Fibroblast of the aortic adventitia (primary cell): ENCODE results near the gene COL15A1. TPM values are rescaled to one million over a fixed set of nuclear protein-coding genes. Genes with fewer than 3 reads are reported as not detected.

Source experiments
- DNase-seq: peaks from one replicate; pipeline ENCODE4 v3.0.0-alpha.2; 2010; ENCODE audit warnings: low read depth
- H3K4me3 ChIP-seq: 2 replicates; pipeline ENCODE4 v1.5.1; 2011; ENCODE audit warnings: low read depth, mild to moderate bottlenecking, control low read depth, low read length, moderate library complexity
- CTCF ChIP-seq: IDR thresholded peaks from 2 replicates; pipeline ENCODE4 v1.5.1; 2011; ENCODE audit warnings: mild to moderate bottlenecking, low read length, control low read depth, inconsistent platforms; ENCODE audit not compliant: insufficient read depth
- total RNA-seq: library from RNA; depleted of rRNA; stranded (reverse); fragments of >200 nt; gene quantifications from 2 replicates; pipeline ENCODE4 v1.2.3, GENCODE V29; 2012; ENCODE audit warnings: low replicate concordance

Gene COL15A1
- total RNA-seq: 25.1 and 25.3 TPM in 2 replicates

GRCh38 chr9:98943682-98944056 is at the start of gene COL15A1:
COL15A1 (plus strand) TSS chr9:98943907; CDS start chr9:98944062, 155 bp downstream.
- H3K4me3 ChIP-seq: peak within 1 kb of the TSS; percentile 52
- no peak for TF ChIP-seq CTCF
- DNase-seq: no peak

GRCh38 chr9:98894171-98894570 is 49.5 kb upstream of the COL15A1 start:
- H3K4me3 ChIP-seq: no peak overlapping the region
- TF ChIP-seq CTCF: no peak
- DNase-seq: no peak

GRCh38 chr9:98894761-98895160 is 48.9 kb upstream of the COL15A1 start:
- no peak for DNase-seq

GRCh38 chr9:98896632-98897031 is 47.1 kb upstream of the COL15A1 start:
- no peak overlapping the region for H3K4me3 ChIP-seq
- DNase-seq: no peak
- TF ChIP-seq CTCF: no peak

More at GRCh38 chr9:98894761-98895160, 48.9 kb upstream of the COL15A1 start:
- no peak overlapping the region for H3K4me3 ChIP-seq
- TF ChIP-seq CTCF: no peak

- DNase-seq: peak; percentile 57
- TF ChIP-seq CTCF: no peak
- no peak overlapping the region for H3K4me3 ChIP-seq
Observed at GRCh38 chr9:98897745-98898144, 46.0 kb upstream of the COL15A1 start.

GRCh38 chr9:98899408-98900056 is 44.2 kb upstream of the COL15A1 start:
- DNase-seq: peak; percentile 82
- no peak for TF ChIP-seq CTCF
- no peak overlapping the region for H3K4me3 ChIP-seq

GRCh38 chr9:98900244-98900643 is 43.5 kb upstream of the COL15A1 start:
- DNase-seq: no peak
- no peak for TF ChIP-seq CTCF
- no peak overlapping the region for H3K4me3 ChIP-seq
